Measurements from ENCODE around the gene ZDHHC18. TPM values are rescaled to one million over a fixed set of nuclear protein-coding genes. Genes with fewer than 3 reads are reported as not detected.
"Not testable (repeated sequence)": the region's sequence is repeated elsewhere in the genome, so short reads cannot be mapped to it uniquely, and the experiment has no call there.

ZDHHC18 gene
- total and polyA plus RNA-seq, 5 donors from 2014 or later: 4.4 to 73.6 (median 14.2) TPM

DNA sequence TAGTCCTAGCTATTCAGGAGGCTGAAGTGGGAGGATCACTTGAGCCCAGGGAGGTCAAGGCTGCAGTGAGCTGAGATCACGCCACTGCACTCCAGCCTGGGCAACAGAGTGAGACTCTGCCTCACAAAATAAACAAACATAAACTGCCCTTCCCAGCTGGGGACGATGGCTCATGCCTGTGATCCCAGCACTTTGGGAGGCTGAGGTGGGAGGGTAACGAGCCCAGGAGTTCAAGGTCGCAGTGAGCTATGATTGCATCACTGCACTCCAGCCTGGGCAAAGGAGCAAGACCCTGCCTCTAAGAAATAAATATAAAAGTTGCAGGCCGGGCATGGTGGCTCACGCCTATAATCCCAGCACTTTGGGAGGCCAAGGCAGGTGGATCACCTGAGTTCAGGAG lies 55.1 kb downstream of the ZDHHC18 start:
- H3K27ac ChIP-seq (ENCODE audit: insufficient read depth, low read length, poor library complexity, severe bottlenecking); H3K4me3 Mint-ChIP-seq; H3K9me3 Mint-ChIP-seq; H3K27ac Mint-ChIP-seq; ATAC-seq (ENCODE audit: low read depth in 2 of 2); H3K27me3 ChIP-seq (ENCODE audit: control insufficient read depth, insufficient read depth, low read length); H3K4me1 ChIP-seq (ENCODE audit: control insufficient read depth, insufficient read depth, low read length, poor library complexity, severe bottlenecking); H3K4me3 ChIP-seq (ENCODE audit: low read depth, low read length); DNase-seq; H3K9me3 ChIP-seq (ENCODE audit: control insufficient read depth in 2 of 2, low read length in 2 of 2); H3K27me3 Mint-ChIP-seq: not testable (repeated sequence)
- Mint-ChIP-seq H3K36me3 (peaks cover 35% of the 10 kb centered on the region), H3K4me1 (peaks cover 0 to 18% (median 4%) of the 10 kb centered on the region in 4 donors)
- H3K36me3 ChIP-seq (ENCODE audit: control insufficient read depth, insufficient read depth, low read length): peaks cover 77% of the 10 kb centered on the region

DNA sequence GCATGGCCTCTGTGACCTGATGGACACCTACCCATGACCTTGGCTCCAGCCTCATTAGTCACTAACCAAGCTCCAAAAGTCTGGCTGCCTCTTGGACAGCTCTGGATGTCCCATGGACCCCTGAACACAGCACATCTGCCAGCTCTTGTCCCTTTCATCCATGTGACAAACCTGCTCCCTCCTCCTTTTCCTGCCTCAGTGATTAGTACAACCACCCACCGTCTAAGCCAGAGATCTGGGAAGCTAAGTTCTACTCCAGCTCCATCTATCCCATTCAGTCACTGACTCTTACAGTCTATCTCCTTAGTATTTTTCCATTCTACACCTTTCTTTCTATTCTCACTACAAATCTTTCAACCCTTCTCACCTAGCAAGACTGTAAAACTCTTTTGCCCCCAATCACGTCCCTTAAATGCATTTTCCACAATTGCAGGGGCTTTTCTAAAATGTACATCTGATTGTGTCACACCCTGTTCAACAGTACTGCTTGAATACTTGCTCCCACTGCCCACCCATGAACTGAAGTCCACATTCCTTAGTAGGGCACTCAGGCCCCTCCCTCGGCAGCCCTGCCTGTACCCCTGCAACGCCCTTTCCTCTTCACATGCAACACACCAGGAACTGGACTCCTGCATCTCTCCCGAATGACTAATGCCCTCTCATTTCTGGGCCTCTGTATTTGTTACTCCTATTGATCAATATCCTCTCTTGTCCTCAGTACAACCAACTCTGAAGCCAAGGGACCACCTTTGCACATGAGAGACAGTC lies 56.4 kb downstream of the ZDHHC18 start:
- Mint-ChIP-seq H3K9me3 (no peaks in the 10 kb centered on the region), H3K4me3 (no peak overlapping the region), H3K36me3 (peaks cover 40% of the 10 kb centered on the region), H3K27me3 (no peaks in the 10 kb centered on the region), H3K4me1 (peaks cover 6 to 21% (median 7%) of the 10 kb centered on the region in 4 donors), H3K27ac (peak overlapping the region in 1 of 3 donors; percentile 65)
- no peaks in the 10 kb centered on the region for H3K9me3 ChIP-seq (ENCODE audit: control insufficient read depth in 2 of 2, low read length in 2 of 2)
- no peak overlapping the region for H3K27ac ChIP-seq (ENCODE audit: insufficient read depth, low read length, poor library complexity, severe bottlenecking)
- DNase-seq (no peak), ATAC-seq (ENCODE audit: low read depth in 2 of 2) (no peak)
- no peak overlapping the region for H3K4me3 ChIP-seq (ENCODE audit: low read depth, low read length)
- peaks cover 76% of the 10 kb centered on the region for H3K36me3 ChIP-seq (ENCODE audit: control insufficient read depth, insufficient read depth, low read length)
- no peaks in the 10 kb centered on the region for H3K27me3 ChIP-seq (ENCODE audit: control insufficient read depth, insufficient read depth, low read length)
- no peaks in the 10 kb centered on the region for H3K4me1 ChIP-seq (ENCODE audit: control insufficient read depth, insufficient read depth, low read length, poor library complexity, severe bottlenecking)

DNA sequence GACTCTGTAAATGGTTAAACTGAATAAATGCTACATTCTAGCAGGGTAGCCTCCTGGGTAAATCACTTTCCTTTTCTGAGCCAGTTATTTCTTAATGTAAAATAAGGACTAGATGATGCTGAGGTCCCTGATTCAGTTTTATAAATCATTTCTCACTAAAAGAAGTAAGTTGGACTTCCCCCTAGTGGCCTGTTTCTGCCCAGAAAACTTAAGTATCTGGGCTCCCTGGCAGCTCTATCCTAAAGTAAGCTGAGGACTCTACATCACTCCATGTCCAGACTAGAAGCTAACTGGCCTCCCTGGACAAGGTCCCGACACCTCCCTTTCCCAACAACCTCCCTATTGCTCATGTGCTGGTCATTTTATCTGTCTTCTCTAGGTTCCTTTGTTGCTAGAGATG lies 60.6 kb downstream of the ZDHHC18 start:
- Histone ChIP-seq H3K9me3 (ENCODE audit: control insufficient read depth in 2 of 2, low read length in 2 of 2) (no peaks in the 10 kb centered on the region), H3K27me3 (ENCODE audit: control insufficient read depth, insufficient read depth, low read length) (no peaks in the 10 kb centered on the region), H3K36me3 (ENCODE audit: control insufficient read depth, insufficient read depth, low read length) (peaks cover 57% of the 10 kb centered on the region), H3K4me1 (ENCODE audit: control insufficient read depth, insufficient read depth, low read length, poor library complexity, severe bottlenecking) (peaks cover 20% of the 10 kb centered on the region), H3K4me3 (ENCODE audit: low read depth, low read length) (no peak overlapping the region), H3K27ac (ENCODE audit: insufficient read depth, low read length, poor library complexity, severe bottlenecking) (no peak overlapping the region)
- peak overlapping the region in 2 of 3 donors; percentile 33 to 65 for H3K27ac Mint-ChIP-seq
- ATAC-seq (ENCODE audit: low read depth in 2 of 2): no peak
- H3K27me3 Mint-ChIP-seq: no peaks in the 10 kb centered on the region
- H3K9me3 Mint-ChIP-seq: no peaks in the 10 kb centered on the region
- peaks cover 12 to 47% (median 16%) of the 10 kb centered on the region in 4 donors for H3K4me1 Mint-ChIP-seq
- peak overlapping the region; percentile 65 to 91 (median 77) for H3K4me3 Mint-ChIP-seq
- DNase-seq: peak in 2 of 3 donors; percentile 28 to 64
- H3K36me3 Mint-ChIP-seq: peaks cover 42% of the 10 kb centered on the region

DNA sequence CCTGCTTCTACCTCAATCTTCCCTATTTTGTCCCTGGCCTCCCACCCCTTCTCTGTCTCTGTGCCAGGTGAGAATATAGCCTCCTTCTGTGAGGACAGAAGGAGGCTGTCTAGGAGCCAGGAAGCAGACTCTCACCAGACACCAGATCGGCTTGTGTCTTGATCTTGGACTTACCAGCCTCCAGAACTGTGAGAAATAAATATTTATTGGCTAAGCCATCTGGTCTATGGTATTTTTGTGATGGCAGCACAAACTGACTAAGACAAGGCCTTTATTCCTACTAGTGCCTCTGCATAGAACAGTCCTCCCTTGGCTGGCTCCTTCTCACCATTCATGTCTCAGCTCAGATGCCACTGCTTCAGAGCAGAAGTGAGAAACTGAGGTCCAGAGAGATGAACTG lies 61.7 kb downstream of the ZDHHC18 start:
- H3K27ac ChIP-seq (ENCODE audit: insufficient read depth, low read length, poor library complexity, severe bottlenecking): no peak overlapping the region
- H3K4me3 ChIP-seq (ENCODE audit: low read depth, low read length): peak overlapping the region; percentile 73
- peaks cover 52% of the 10 kb centered on the region for H3K36me3 ChIP-seq (ENCODE audit: control insufficient read depth, insufficient read depth, low read length)
- no peaks in the 10 kb centered on the region for H3K27me3 Mint-ChIP-seq
- H3K9me3 ChIP-seq (ENCODE audit: control insufficient read depth in 2 of 2, low read length in 2 of 2): no peaks in the 10 kb centered on the region
- peak overlapping the region in 2 of 3 donors; percentile 56 to 95 for H3K27ac Mint-ChIP-seq
- peaks cover 12 to 41% (median 14%) of the 10 kb centered on the region in 4 donors for H3K4me1 Mint-ChIP-seq
- DNase-seq: no peak
- H3K4me1 ChIP-seq (ENCODE audit: control insufficient read depth, insufficient read depth, low read length, poor library complexity, severe bottlenecking): peaks cover 20% of the 10 kb centered on the region
- peaks cover 38% of the 10 kb centered on the region for H3K36me3 Mint-ChIP-seq
- H3K4me3 Mint-ChIP-seq: peak overlapping the region; percentile 73 to 97 (median 96)
- ATAC-seq (ENCODE audit: low read depth in 2 of 2): no peak
- no peaks in the 10 kb centered on the region for H3K9me3 Mint-ChIP-seq
- H3K27me3 ChIP-seq (ENCODE audit: control insufficient read depth, insufficient read depth, low read length): no peaks in the 10 kb centered on the region

DNA sequence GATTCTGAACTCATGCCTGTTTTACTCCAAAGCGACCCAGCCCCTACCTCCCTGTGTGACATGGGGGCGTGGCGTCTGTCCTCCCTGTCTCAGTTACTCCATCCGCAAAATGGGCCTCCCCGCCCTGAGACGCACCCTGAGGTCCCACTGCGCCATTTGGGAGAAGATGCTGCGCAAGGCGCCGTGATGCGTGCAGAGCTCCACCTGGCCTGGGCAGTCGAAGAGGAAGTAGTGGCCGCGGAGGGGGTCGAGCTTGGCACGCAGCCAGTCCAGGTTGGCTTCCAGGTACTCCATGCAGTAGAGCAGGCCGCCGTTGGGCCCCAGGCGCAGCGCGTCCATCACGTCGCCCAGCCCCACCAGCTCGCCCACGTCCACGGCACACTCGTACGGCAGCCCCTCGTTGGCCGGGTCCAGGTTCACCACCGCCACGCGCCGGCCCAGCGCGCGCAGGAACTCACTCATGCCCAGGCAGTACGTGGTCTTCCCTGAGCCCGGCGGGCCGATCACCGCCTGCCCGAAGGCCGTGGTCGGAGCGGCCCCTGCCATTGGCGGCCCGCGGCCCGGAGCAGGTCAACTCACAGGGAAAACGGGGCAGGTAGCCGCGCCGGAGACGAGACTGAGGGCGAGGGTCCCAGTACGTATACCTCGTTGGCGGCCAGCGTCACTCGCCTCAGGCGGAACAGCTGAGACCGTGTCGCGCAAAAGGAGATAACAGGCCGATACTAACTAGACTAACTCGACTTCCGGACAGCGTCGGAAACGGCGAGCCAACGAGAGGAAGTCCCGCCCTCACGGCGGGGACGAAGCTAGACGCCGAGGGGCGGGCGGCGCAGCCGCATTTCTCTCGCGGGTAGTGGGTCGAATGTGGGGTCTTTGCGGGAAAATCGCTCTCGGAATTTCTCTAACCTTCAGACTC lies 63.3 kb downstream of the ZDHHC18 start, which contains the start of gene GPN2:
GPN2 (minus strand) TSS at position 733 of the 916 bp plus-strand sequence; CDS start at position 546, 187 bp downstream.
- ATAC-seq (ENCODE audit: low read depth in 2 of 2): peak; percentile 92 to 94
- Histone ChIP-seq H3K9me3 (ENCODE audit: control insufficient read depth in 2 of 2, low read length in 2 of 2) (no peaks in the 10 kb centered on the region), H3K27ac (ENCODE audit: insufficient read depth, low read length, poor library complexity, severe bottlenecking) (peak within 1 kb of the TSS; percentile 86), H3K4me3 (ENCODE audit: low read depth, low read length) (peak within 1 kb of the TSS; percentile 90), H3K36me3 (ENCODE audit: control insufficient read depth, insufficient read depth, low read length) (peaks cover 53% of the 10 kb centered on the region), H3K4me1 (ENCODE audit: control insufficient read depth, insufficient read depth, low read length, poor library complexity, severe bottlenecking) (peaks cover 20% of the 10 kb centered on the region), H3K27me3 (ENCODE audit: control insufficient read depth, insufficient read depth, low read length) (no peaks in the 10 kb centered on the region)
- Mint-ChIP-seq H3K4me3 (peak within 1 kb of the TSS; percentile 94 to 99 (median 97)), H3K36me3 (peaks cover 31% of the 10 kb centered on the region), H3K4me1 (peaks cover 9 to 41% (median 16%) of the 10 kb centered on the region in 4 donors), H3K27ac (peak within 1 kb of the TSS; percentile 90 to 97 (median 95)), H3K9me3 (no peaks in the 10 kb centered on the region), H3K27me3 (no peaks in the 10 kb centered on the region)
- peak; percentile 75 to 90 (median 78) for DNase-seq

DNA sequence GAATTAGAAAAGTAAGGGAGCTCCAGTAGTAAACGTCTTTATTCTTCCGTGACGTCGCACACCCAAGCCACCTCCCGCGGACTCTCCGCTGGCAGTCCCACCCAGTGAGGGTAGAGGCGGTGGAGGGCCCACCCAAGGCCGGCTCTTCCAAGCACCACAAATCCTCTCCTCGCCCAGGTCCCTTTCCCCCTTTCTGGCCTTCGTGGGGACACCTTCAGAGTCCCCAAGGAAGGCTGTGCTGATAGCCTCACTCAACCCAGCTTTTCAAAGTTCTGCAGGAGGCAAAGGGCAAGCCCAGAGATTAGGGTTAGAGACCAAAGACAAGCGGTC lies 63.9 kb downstream of the ZDHHC18 start:
- H3K9me3 ChIP-seq (ENCODE audit: control insufficient read depth in 2 of 2, low read length in 2 of 2): no peaks in the 10 kb centered on the region
- H3K27me3 Mint-ChIP-seq: no peaks in the 10 kb centered on the region
- H3K4me1 ChIP-seq (ENCODE audit: control insufficient read depth, insufficient read depth, low read length, poor library complexity, severe bottlenecking): peaks cover 20% of the 10 kb centered on the region
- peaks cover 26% of the 10 kb centered on the region for H3K36me3 Mint-ChIP-seq
- H3K4me3 ChIP-seq (ENCODE audit: low read depth, low read length): peak overlapping the region; percentile 90
- H3K4me1 Mint-ChIP-seq: peaks cover 9 to 40% (median 16%) of the 10 kb centered on the region in 4 donors
- H3K27me3 ChIP-seq (ENCODE audit: control insufficient read depth, insufficient read depth, low read length): no peaks in the 10 kb centered on the region
- H3K9me3 Mint-ChIP-seq: no peaks in the 10 kb centered on the region
- peak overlapping the region; percentile 94 to 99 (median 97) for H3K4me3 Mint-ChIP-seq
- ATAC-seq (ENCODE audit: low read depth in 2 of 2): peak; percentile 26 to 33
- H3K27ac ChIP-seq (ENCODE audit: insufficient read depth, low read length, poor library complexity, severe bottlenecking): peak overlapping the region; percentile 86
- H3K27ac Mint-ChIP-seq: peak overlapping the region; percentile 90 to 97 (median 95)
- DNase-seq: no peak
- peaks cover 51% of the 10 kb centered on the region for H3K36me3 ChIP-seq (ENCODE audit: control insufficient read depth, insufficient read depth, low read length)

- Mint-ChIP-seq H3K27me3 (no peaks in the 10 kb centered on the region), H3K27ac (peak overlapping the region in 1 of 3 donors; percentile 42), H3K36me3 (peaks cover 21% of the 10 kb centered on the region), H3K4me3 (peak overlapping the region in 3 of 4 donors; percentile 2 to 68 (median 21)), H3K9me3 (no peaks in the 10 kb centered on the region), H3K4me1 (peaks cover 11 to 43% (median 17%) of the 10 kb centered on the region in 4 donors)
- DNase-seq (no peak), ATAC-seq (ENCODE audit: low read depth in 2 of 2) (no peak)
- no peak overlapping the region for H3K27ac ChIP-seq (ENCODE audit: insufficient read depth, low read length, poor library complexity, severe bottlenecking)
- H3K4me1 ChIP-seq (ENCODE audit: control insufficient read depth, insufficient read depth, low read length, poor library complexity, severe bottlenecking): peaks cover 18% of the 10 kb centered on the region
- peaks cover 43% of the 10 kb centered on the region for H3K36me3 ChIP-seq (ENCODE audit: control insufficient read depth, insufficient read depth, low read length)
- H3K27me3 ChIP-seq (ENCODE audit: control insufficient read depth, insufficient read depth, low read length): no peaks in the 10 kb centered on the region
- no peaks in the 10 kb centered on the region for H3K9me3 ChIP-seq (ENCODE audit: control insufficient read depth in 2 of 2, low read length in 2 of 2)
- no peak overlapping the region for H3K4me3 ChIP-seq (ENCODE audit: low read depth, low read length)
Observed at GRCh38 chr1:26894263-26894662, 67.8 kb downstream of the ZDHHC18 start.
